Bronchial epithelial cell (primary cell): ENCODE measurements around the gene SPTBN1. TPM values are rescaled to one million over a fixed set of nuclear protein-coding genes. Genes with fewer than 3 reads are reported as not detected.

Experiments used
- DNase-seq: peaks from one replicate; pipeline ENCODE4 v3.0.0-alpha.2; 2010; ENCODE audit warnings: low read depth
- FAIRE-seq: peaks from 2 replicates; lab custom pipeline; 2011; peaks lifted over from hg19 to GRCh38; lab: Jason Lieb, UNC
- H3K27me3 ChIP-seq: 2 replicates; pipeline ENCODE4 v1.5.1; 2011; ENCODE audit warnings: low read length; ENCODE audit not compliant: control insufficient read depth, insufficient read depth
- H3K36me3 ChIP-seq: 2 replicates; pipeline ENCODE4 v1.5.1; 2011; ENCODE audit warnings: low read length; ENCODE audit not compliant: control insufficient read depth, insufficient read depth
- H3K4me3 ChIP-seq: 2 replicates; pipeline ENCODE4 v1.5.1; 2011; ENCODE audit warnings: mild to moderate bottlenecking, low read depth, low read length, control low read depth
- CTCF ChIP-seq: IDR thresholded peaks from 2 replicates; pipeline ENCODE4 v1.5.1; 2011; ENCODE audit warnings: mild to moderate bottlenecking, moderate library complexity, low read length, control low read depth, inconsistent platforms; ENCODE audit not compliant: insufficient read depth, severe bottlenecking
- total RNA-seq: library from RNA; depleted of rRNA; stranded (reverse); fragments of >200 nt; gene quantifications from 2 replicates; pipeline ENCODE4 v1.2.1, GENCODE V29; 2014

SPTBN1 gene
- total RNA-seq, 1 donor from 2014 or later = 339 TPM

DNA sequence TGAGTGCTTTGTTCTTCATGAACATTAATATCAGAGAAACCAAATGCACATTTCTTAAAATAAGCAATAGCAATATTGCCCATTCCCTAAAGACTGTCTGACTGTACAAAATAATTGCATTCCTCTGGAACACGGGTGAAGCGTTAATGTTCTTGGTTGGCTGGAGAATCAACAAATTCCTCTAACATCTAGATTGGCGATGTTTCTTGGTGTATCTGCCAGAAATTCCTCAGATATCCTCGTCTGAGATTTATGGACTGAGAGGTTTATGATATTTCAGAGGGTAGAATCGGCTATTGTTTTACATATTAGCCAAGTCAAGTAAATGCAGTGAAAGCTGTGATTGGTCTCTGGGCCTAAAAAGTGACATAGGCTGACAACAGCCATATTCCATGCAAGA, 27.1 kb upstream of the SPTBN1 start:
- no peak for TF ChIP-seq CTCF
- no peaks in the 10 kb centered on the region for H3K27me3 ChIP-seq
- H3K36me3 ChIP-seq = no peaks in the 10 kb centered on the region
- FAIRE-seq (no peak), DNase-seq (no peak)
- H3K4me3 ChIP-seq = no peak overlapping the region

DNA sequence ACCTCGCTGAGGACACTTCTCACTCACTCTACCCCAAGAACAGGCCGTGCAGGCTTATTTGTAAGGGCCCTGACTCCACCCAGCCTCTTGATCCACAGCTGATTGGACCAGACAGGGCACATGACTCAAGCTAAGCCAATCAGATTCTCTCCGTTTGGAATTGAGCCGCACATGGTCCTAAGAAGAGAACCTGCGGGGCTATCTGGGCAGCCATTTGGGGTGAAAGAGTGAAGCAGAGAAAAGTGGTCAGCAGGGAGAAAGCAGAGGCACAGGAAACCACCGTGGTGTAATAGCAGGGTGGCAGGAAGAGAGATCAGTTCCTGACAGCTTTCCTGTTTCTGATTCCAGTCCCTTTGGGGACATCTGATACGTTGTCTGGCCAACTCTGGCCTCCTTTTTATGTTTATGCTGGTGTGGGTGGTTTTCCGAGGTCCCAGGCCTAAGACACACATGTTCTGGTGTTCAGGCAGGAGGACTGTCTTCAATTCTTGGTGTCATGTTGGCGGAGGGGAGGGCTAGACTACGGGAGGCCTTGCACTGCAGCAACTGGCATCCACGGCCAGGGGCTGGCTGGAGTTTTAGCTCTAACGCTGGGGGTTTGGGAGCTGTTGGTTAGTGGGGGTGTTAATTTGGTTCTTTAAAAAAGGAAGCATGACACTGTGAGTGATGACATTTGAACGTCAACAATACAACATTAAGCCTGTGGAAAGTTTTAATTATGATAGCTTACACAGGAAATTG, 26.1 kb upstream of the SPTBN1 start:
- no peak for DNase-seq
- no peak for TF ChIP-seq CTCF
- Histone ChIP-seq H3K4me3 (no peak overlapping the region), H3K27me3 (no peaks in the 10 kb centered on the region), H3K36me3 (no peaks in the 10 kb centered on the region)
- no peak for FAIRE-seq

DNA sequence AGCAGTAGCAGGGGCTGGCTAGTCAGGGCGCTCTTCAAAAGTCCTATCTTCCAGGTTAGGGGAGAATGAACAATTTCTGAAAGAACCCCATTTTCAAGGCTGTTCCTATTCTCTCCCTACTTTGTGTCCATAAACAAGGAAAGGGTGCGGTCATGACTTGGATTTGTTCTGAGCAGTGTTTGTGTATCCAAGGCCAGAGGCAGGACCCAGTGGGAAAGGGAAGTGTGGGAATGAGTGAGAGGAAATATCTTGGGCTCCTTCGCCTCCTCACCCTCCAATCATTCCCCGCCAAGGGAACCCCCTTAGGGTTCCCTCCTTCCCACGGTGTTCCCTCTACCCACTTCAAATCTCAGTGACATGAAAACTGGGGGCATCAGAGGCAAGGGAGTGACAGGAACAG, 25.5 kb upstream of the SPTBN1 start:
- Histone ChIP-seq H3K36me3 (no peaks in the 10 kb centered on the region), H3K4me3 (no peak overlapping the region), H3K27me3 (no peaks in the 10 kb centered on the region)
- no peak for TF ChIP-seq CTCF
- FAIRE-seq (no peak), DNase-seq (no peak)

GRCh38 chr2:54432251-54433015, 23.7 kb upstream of the SPTBN1 start:
- H3K27me3 ChIP-seq = no peaks in the 10 kb centered on the region
- TF ChIP-seq CTCF = no peak
- FAIRE-seq = no peak
- H3K4me3 ChIP-seq = no peak overlapping the region
- no peaks in the 10 kb centered on the region for H3K36me3 ChIP-seq
- no peak for DNase-seq

- no peaks in the 10 kb centered on the region for H3K36me3 ChIP-seq
- FAIRE-seq (no peak), DNase-seq (no peak)
- H3K4me3 ChIP-seq = no peak overlapping the region
- no peak for TF ChIP-seq CTCF
- no peaks in the 10 kb centered on the region for H3K27me3 ChIP-seq
Observed at GRCh38 chr2:54434229-54434628, 21.9 kb upstream of the SPTBN1 start.
